H7 (cell line): Measurements from ENCODE around the gene PSIP1. TPM values are rescaled to one million over a fixed set of nuclear protein-coding genes. Genes with fewer than 3 reads are reported as not detected.

ENCODE experiments used
- DNase-seq: peaks from one replicate; pipeline ENCODE4 v3.0.0; 2012
- H3K27me3 ChIP-seq: 2 replicates; pipeline ENCODE4 v1.6.0; 2011; ENCODE audit warnings: mild to moderate bottlenecking, low read length; ENCODE audit not compliant: control insufficient read depth, insufficient read depth
- H3K36me3 ChIP-seq: replicated peaks from 2 replicates; pipeline ENCODE4 v1.5.1; 2011; ENCODE audit warnings: low read length; ENCODE audit not compliant: control insufficient read depth, insufficient read depth
- H3K4me3 ChIP-seq: 2 replicates; pipeline ENCODE4 v1.5.1; 2011; ENCODE audit warnings: low read depth, mild to moderate bottlenecking, control low read depth, low read length, moderate library complexity; ENCODE audit not compliant: insufficient read depth
- total RNA-seq: library from RNA; depleted of rRNA; stranded (reverse); fragments of >200 nt; shearing (Covaris generic); gene quantifications from 2 replicates; pipeline ENCODE4 v1.2.3, GENCODE V29; 2014

Gene PSIP1
- total RNA-seq, 1 experiment from 2014 or later: 125 TPM

GRCh38 chr9:15521254-15521653 lies 10.5 kb upstream of the PSIP1 start:
- no peak for DNase-seq
- H3K36me3 ChIP-seq: no peaks in the 10 kb centered on the region
- no peak overlapping the region for H3K4me3 ChIP-seq
- no peaks in the 10 kb centered on the region for H3K27me3 ChIP-seq

DNA sequence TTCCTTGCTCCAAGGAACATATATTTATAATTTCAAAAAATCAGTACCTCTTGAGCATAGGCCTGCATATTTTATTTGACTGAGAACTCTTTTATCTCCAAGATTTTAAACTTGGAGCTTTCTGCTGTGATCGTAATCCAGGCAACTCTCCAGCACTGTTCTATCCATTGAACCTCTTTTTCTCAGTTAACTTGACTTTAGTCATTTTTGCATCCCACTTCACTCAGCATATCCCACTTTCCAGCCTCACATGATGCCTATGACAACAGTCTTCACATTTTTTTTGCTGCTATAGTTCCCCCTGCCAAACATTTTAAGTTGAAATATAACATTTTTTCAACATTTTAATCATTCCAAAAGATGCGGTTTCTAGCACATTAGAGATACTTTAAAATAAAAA lies 9.1 kb upstream of the PSIP1 start:
- no peaks in the 10 kb centered on the region for H3K27me3 ChIP-seq
- H3K36me3 ChIP-seq: no peaks in the 10 kb centered on the region
- H3K4me3 ChIP-seq: no peak overlapping the region
- DNase-seq: no peak

DNA sequence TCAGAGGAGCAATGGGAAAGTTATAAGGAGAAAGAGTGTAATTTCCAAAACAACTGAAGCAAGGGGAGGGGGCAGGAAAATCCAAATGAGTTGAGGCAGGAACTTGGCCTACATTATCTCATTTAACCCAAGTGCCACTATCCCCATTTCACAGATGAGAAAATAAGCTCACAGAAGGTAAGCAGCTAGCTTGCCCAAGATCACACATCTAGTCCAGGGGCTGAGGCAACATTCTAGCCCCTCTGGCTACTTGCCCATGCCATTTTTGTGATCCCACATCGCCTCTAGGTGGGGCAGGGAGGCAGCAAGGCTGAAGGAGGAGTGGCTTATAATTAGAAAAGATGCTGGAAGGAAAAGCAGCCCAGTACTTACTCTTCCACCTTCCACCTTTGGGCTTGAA lies 2.6 kb upstream of the PSIP1 start:
- no peaks in the 10 kb centered on the region for H3K27me3 ChIP-seq
- DNase-seq: peak; percentile 40
- H3K36me3 ChIP-seq: peaks cover 2% of the 10 kb centered on the region
- no peak overlapping the region for H3K4me3 ChIP-seq

DNA sequence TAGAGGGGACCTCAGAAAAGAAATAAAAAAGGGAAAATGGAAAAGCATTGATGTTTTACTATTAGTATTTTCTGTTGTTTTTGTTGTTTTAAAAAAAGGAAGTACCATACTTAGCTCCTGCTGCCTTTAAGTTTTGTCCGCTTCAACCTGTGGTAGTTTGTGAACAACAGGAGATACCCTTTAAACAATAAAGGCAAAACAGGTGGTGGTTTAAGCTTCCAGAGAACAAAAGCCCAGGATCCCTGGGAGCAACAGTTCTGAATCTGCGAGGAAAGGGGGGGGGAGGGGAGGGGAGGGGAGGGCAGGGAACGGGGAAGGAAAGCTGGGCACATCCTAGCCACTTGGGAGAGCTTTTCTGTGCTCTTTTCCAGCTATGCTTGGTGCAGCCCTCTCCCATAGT lies 2.1 kb upstream of the PSIP1 start:
- H3K27me3 ChIP-seq: no peaks in the 10 kb centered on the region
- peaks cover 2% of the 10 kb centered on the region for H3K36me3 ChIP-seq
- no peak overlapping the region for H3K4me3 ChIP-seq
- DNase-seq: peak; percentile 62

GRCh38 chr9:15512204-15512603 lies 1.4 kb upstream of the PSIP1 start:
- Histone ChIP-seq H3K4me3 (no peak overlapping the region), H3K27me3 (no peaks in the 10 kb centered on the region), H3K36me3 (peaks cover 4% of the 10 kb centered on the region)
- DNase-seq: no peak

- H3K27me3 ChIP-seq: no peaks in the 10 kb centered on the region
- peaks cover 16% of the 10 kb centered on the region for H3K36me3 ChIP-seq
- H3K4me3 ChIP-seq: peak overlapping the region; percentile 97
- DNase-seq: peak; percentile 90
These were observed 610 bp downstream of the PSIP1 start for GRCh38 chr9:15509931-15510788.

GRCh38 chr9:15505921-15506320 lies 4.8 kb downstream of the PSIP1 start:
- peaks cover 21% of the 10 kb centered on the region for H3K36me3 ChIP-seq
- no peak overlapping the region for H3K4me3 ChIP-seq
- no peaks in the 10 kb centered on the region for H3K27me3 ChIP-seq
- DNase-seq: no peak

DNA sequence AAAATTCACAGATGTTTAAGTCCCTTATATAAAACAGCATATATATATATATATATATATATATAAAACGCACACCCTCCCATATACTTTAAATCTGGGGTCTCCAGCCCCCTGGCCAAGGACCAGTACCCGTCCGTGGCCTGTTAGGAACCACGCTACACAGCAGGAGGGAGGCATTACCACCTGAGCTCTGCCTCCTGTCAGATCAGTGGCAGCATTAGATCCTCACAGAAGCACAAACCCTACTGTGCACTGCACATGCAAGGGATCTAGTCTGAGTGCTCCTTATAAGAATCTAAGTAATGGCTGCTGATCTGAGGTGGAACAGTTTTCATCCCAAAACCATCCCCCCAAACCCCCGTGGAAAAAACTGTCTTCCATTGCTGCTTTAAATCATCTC lies 9.0 kb downstream of the PSIP1 start:
- DNase-seq: no peak
- Histone ChIP-seq H3K27me3 (no peaks in the 10 kb centered on the region), H3K4me3 (no peak overlapping the region), H3K36me3 (peaks cover 15% of the 10 kb centered on the region)

- H3K36me3 ChIP-seq: peaks cover 12% of the 10 kb centered on the region
- H3K4me3 ChIP-seq: no peak overlapping the region
- no peak for DNase-seq
- no peaks in the 10 kb centered on the region for H3K27me3 ChIP-seq
These were observed 9.6 kb downstream of the PSIP1 start for GRCh38 chr9:15501179-15501578.

DNA sequence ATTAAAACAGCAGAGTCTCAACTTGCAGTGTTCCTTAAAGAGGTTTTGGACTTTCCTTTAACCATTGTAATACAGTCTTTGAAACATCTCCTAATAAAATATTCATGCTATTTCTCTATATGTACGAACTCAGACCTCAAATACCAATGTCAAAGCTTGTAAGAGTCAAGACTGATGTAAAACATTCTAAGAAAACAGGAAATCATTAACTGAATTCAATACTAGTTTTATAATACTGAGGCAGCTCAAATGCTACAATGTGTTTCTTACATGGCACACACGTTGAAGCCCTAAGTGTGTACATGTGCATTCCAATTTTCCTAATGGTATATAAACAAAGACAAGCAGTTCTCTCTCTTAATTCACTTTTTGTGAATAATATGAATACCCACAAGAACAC lies 11.6 kb downstream of the PSIP1 start:
- Histone ChIP-seq H3K36me3 (peaks cover 1% of the 10 kb centered on the region), H3K4me3 (no peak overlapping the region), H3K27me3 (no peaks in the 10 kb centered on the region)
- DNase-seq: no peak

DNA sequence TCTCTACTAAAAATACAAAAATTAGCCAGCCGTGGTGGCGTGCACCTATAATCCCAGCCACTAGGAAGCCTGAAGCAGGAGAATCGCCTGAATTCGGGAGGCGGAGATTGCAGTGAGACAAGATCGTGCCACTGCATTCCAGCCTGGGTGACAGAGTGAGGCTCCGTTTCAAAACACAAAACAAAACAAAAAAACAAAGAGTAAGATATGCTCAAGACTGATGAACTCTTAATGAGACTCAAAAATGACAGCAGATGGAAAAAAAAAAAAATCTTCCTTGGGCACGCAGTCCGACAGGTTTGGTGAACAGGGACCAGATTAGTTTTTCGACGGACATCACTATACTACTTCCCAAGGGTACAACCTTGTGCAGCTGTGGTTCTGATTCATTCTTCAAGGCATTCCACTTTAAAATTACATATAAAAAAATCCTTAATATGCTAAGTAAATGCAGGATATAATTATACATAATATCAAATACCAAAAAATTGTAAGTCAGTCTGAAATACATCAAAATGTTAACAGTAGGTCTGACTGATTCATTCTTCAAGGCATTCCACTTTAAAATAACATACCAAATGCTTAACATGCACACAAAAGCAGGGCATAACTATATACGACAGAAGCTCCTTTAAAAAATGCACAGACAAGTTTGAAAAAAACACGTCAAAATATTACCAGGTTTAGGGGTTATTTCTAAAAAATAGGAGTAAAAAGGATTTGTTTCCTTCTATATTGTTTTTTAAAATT lies 12.3 kb downstream of the PSIP1 start:
- no peak overlapping the region for H3K4me3 ChIP-seq
- no peaks in the 10 kb centered on the region for H3K27me3 ChIP-seq
- DNase-seq: no peak
- no peaks in the 10 kb centered on the region; the same call in none of the 2 replicates for H3K36me3 ChIP-seq

GRCh38 chr9:15492485-15493150 lies 18.2 kb downstream of the PSIP1 start:
- Histone ChIP-seq H3K27me3 (no peaks in the 10 kb centered on the region), H3K4me3 (no peak overlapping the region), H3K36me3 (peaks cover 20% of the 10 kb centered on the region)
- no peak for DNase-seq

GRCh38 chr9:15491950-15492349 lies 18.8 kb downstream of the PSIP1 start:
- H3K36me3 ChIP-seq: peaks cover 20% of the 10 kb centered on the region
- H3K27me3 ChIP-seq: no peaks in the 10 kb centered on the region
- no peak overlapping the region for H3K4me3 ChIP-seq
- DNase-seq: no peak

- Histone ChIP-seq H3K36me3 (peaks cover 8% of the 10 kb centered on the region), H3K27me3 (no peaks in the 10 kb centered on the region), H3K4me3 (no peak overlapping the region)
- DNase-seq: no peak
These were observed 24.7 kb downstream of the PSIP1 start for GRCh38 chr9:15485836-15486666.
